ENCODE measurements around the gene DEF6. TPM values are rescaled to one million over a fixed set of nuclear protein-coding genes. Genes with fewer than 3 reads are reported as not detected.

DEF6 gene
- polyA plus RNA-seq, 1 experiment = 4.1 TPM

GRCh38 chr6:35317483-35318195 lies 20.0 kb downstream of the DEF6 start:
- 0 out of 2 replicates have a peak, but pooled peaks have one; percentile 9 for TF ChIP-seq CTCF (IDR thresholded peaks at IDR 0.05; ENCODE audit: insufficient read depth, low read depth, low read length)
- DNase-seq (ENCODE audit: low read depth) = no peak
- CTCF ChIA-PET = interaction anchor here (0.5 to 2.7 kb wide), 14 partner anchors 10 to 211 kb away, joined by 3 to 11 read pairs (median 4); partner anchors contain the start of genes PPARD and RPL10A
- peak overlapping the region; percentile 61 for H3K4me3 ChIP-seq (ENCODE audit: low read depth, low read length)
- no peaks in the 10 kb centered on the region for H3K27me3 ChIP-seq (ENCODE audit: control insufficient read depth, insufficient read depth, low read length)
- H3K36me3 ChIP-seq (ENCODE audit: control insufficient read depth, insufficient read depth, low read length) = no peaks in the 10 kb centered on the region; the same call in 1 of the 2 replicates
- POLR2A ChIA-PET = no interaction called here

- POLR2A ChIA-PET = interaction anchor here (0.6 kb wide), 1 partner anchor 28 kb away, joined by 3 read pairs; no protein-coding TSS in a partner anchor
Observed at GRCh38 chr6:35318196-35319171, 20.9 kb downstream of the DEF6 start.

GRCh38 chr6:35319346-35320030 lies 21.9 kb downstream of the DEF6 start:
- Histone ChIP-seq H3K4me3 (ENCODE audit: low read depth, low read length) (no peak overlapping the region), H3K36me3 (ENCODE audit: control insufficient read depth, insufficient read depth, low read length) (no peaks in the 10 kb centered on the region; the same call in 1 of the 2 replicates), H3K27me3 (ENCODE audit: control insufficient read depth, insufficient read depth, low read length) (no peaks in the 10 kb centered on the region)
- POLR2A ChIA-PET = interaction anchor here (0.6 kb wide), 1 partner anchor 10 kb away, joined by 4 read pairs; no protein-coding TSS in a partner anchor
- no peak for TF ChIP-seq CTCF (IDR thresholded peaks at IDR 0.05; ENCODE audit: insufficient read depth, low read depth, low read length)
- CTCF ChIA-PET = interaction anchor here (0.8 to 1.7 kb wide), 4 partner anchors 23 to 131 kb away, joined by 3 to 5 read pairs (median 3); partner anchors contain the start of gene PPARD
- DNase-seq (ENCODE audit: low read depth) = no peak

More at GRCh38 chr6:35318196-35319171, 20.9 kb downstream of the DEF6 start:
- Histone ChIP-seq H3K4me3 (ENCODE audit: low read depth, low read length) (peak overlapping the region; percentile 61), H3K27me3 (ENCODE audit: control insufficient read depth, insufficient read depth, low read length) (no peaks in the 10 kb centered on the region), H3K36me3 (ENCODE audit: control insufficient read depth, insufficient read depth, low read length) (no peaks in the 10 kb centered on the region; the same call in 1 of the 2 replicates)
- no peak for TF ChIP-seq CTCF (IDR thresholded peaks at IDR 0.05; ENCODE audit: insufficient read depth, low read depth, low read length)
- DNase-seq (ENCODE audit: low read depth) = no peak
- CTCF ChIA-PET = interaction anchor here (0.5 to 1.8 kb wide), 11 partner anchors 9 to 176 kb away, joined by 3 to 10 read pairs (median 4); partner anchors contain the start of gene PPARD

- no peak for TF ChIP-seq CTCF (IDR thresholded peaks at IDR 0.05; ENCODE audit: insufficient read depth, low read depth, low read length)
- H3K36me3 ChIP-seq (ENCODE audit: control insufficient read depth, insufficient read depth, low read length) = no peaks in the 10 kb centered on the region; the same call in 1 of the 2 replicates
- POLR2A ChIA-PET = interaction anchor here (0.6 kb wide), 1 partner anchor 10 kb away, joined by 4 read pairs; no protein-coding TSS in a partner anchor
- CTCF ChIA-PET = interaction anchor here (0.8 to 0.9 kb wide), 3 partner anchors 22 to 130 kb away, joined by 3 read pairs; partner anchors contain the start of gene PPARD
- no peak for DNase-seq (ENCODE audit: low read depth)
- no peaks in the 10 kb centered on the region for H3K27me3 ChIP-seq (ENCODE audit: control insufficient read depth, insufficient read depth, low read length)
- no peak overlapping the region for H3K4me3 ChIP-seq (ENCODE audit: low read depth, low read length)
Observed at GRCh38 chr6:35320031-35320410, 22.4 kb downstream of the DEF6 start.
